SK-N-SH (cell line): ENCODE results near the gene USB1. TPM values are rescaled to one million over a fixed set of nuclear protein-coding genes. Genes with fewer than 3 reads are reported as not detected.

ENCODE experiments used
- CTCF ChIA-PET: fragments of 300-600, 350-600 bp; formaldehyde crosslinking; extraction: SDS; loops from one replicate; lab custom pipeline; 2021; lab: Yijun Ruan, JAX
- POLR2A ChIA-PET: fragments of 350-600 bp; sonication (Branson Sonifier 250); formaldehyde crosslinking; extraction: SDS; loops from one replicate; lab custom pipeline; 2020; ENCODE audit warnings: antibody characterized with exemption, inconsistent platforms; lab: Yijun Ruan, JAX
- DNase-seq: peaks from one replicate; pipeline ENCODE4 v3.0.0; 2012
- H2AFZ ChIP-seq: fragments of 200-600 bp; sonication (generic); 2 replicates; pipeline ENCODE4 v1.8.1; 2016; ENCODE audit warnings: antibody characterized with exemption, mild to moderate bottlenecking, low read depth
- H3F3A ChIP-seq: fragments of 200-600 bp; sonication (generic); replicated peaks from 2 replicates; pipeline ENCODE3; 2016; ENCODE audit warnings: antibody characterized with exemption, mild to moderate bottlenecking; ENCODE audit not compliant: insufficient read depth
- H3K27ac ChIP-seq, 2 experiments: fragments of 200-500 bp in 1 of 2; fragments of 200-600 bp in 1 of 2; sonication (Bioruptor generic) in 1 of 2; sonication (generic), shearing (Covaris generic) in 1 of 2; 2 replicates each; pipeline versions ENCODE4 v1.5.1 to v1.6.1; 2014 to 2016; ENCODE audit warnings: low read depth in 2 of 2, inconsistent platforms in 1 of 2, low read length in 1 of 2, mild to moderate bottlenecking in 1 of 2, mixed read lengths in 1 of 2
- H3K27me3 ChIP-seq: fragments of 200-600 bp; sonication (generic), shearing (Covaris generic); 2 replicates; pipeline ENCODE4 v1.6.1; 2016; ENCODE audit warnings: mixed run types; ENCODE audit not compliant: insufficient read depth
- H3K36me3 ChIP-seq, 2 experiments: fragments of 200-500 bp in 1 of 2; fragments of 200-600 bp in 1 of 2; sonication (Bioruptor generic) in 1 of 2; sonication (generic) in 1 of 2; replicated peaks in 1 of 2; 2 replicates each; pipeline versions ENCODE3 to v1.5.1; 2014 to 2016; ENCODE audit warnings: low read length in 1 of 2, mild to moderate bottlenecking in 1 of 2; ENCODE audit not compliant: insufficient read depth in 2 of 2, control insufficient read depth in 1 of 2
- H3K4me1 ChIP-seq, 2 experiments: fragments of 200-500 bp in 1 of 2; fragments of 200-600 bp in 1 of 2; sonication (Bioruptor generic) in 1 of 2; sonication (generic), shearing (Covaris generic) in 1 of 2; 2 replicates each; pipeline versions ENCODE4 v1.5.1 to v1.6.1; 2014 to 2016; ENCODE audit warnings: low read depth in 1 of 2, low read length in 1 of 2, mixed run types in 1 of 2; ENCODE audit not compliant: insufficient read depth in 2 of 2, control insufficient read depth in 1 of 2
- H3K4me2 ChIP-seq: fragments of 200-600 bp; sonication (generic), shearing (Covaris generic); 2 replicates; pipeline ENCODE4 v1.6.1; 2017; ENCODE audit warnings: mixed run types
- H3K4me3 ChIP-seq, 2 experiments: fragments of 200-500 bp in 1 of 2; fragments of 200-600 bp in 1 of 2; sonication (Bioruptor generic) in 1 of 2; sonication (generic), shearing (Covaris generic) in 1 of 2; 2 replicates each; pipeline versions ENCODE4 v1.5.1 to v1.8.1; 2014 to 2016; ENCODE audit warnings: low read depth in 2 of 2, inconsistent platforms in 1 of 2, low read length in 1 of 2, mild to moderate bottlenecking in 1 of 2, mixed read lengths in 1 of 2, moderate library complexity in 1 of 2
- H3K79me2 ChIP-seq: fragments of 200-600 bp; sonication (generic); 2 replicates; pipeline ENCODE4 v1.8.1; 2017; ENCODE audit warnings: mild to moderate bottlenecking; ENCODE audit not compliant: insufficient read depth
- H3K9ac ChIP-seq: fragments of 200-600 bp; sonication (generic); 2 replicates; pipeline ENCODE4 v1.6.1; 2017; ENCODE audit warnings: mixed run types
- H3K9me2 ChIP-seq: fragments of 200-600 bp; sonication (generic); 2 replicates; pipeline ENCODE4 v1.6.1; 2017; ENCODE audit warnings: mixed run types
- H3K9me3 ChIP-seq: fragments of 200-600 bp; sonication (generic); 2 replicates; pipeline ENCODE4 v1.6.1; 2017; ENCODE audit warnings: mixed run types, mild to moderate bottlenecking, moderate library complexity
- H4K20me1 ChIP-seq: fragments of 200-600 bp; sonication (generic); 2 replicates; pipeline ENCODE4 v1.6.1; 2017; ENCODE audit warnings: mild to moderate bottlenecking, mixed run types; ENCODE audit not compliant: insufficient read depth
- CTCF ChIP-seq: fragments of 200-600 bp; sonication (generic); IDR thresholded peaks from 2 replicates; pipeline ENCODE4 v1.6.1; 2017; ENCODE audit warnings: antibody characterized with exemption, mild to moderate bottlenecking, moderate library complexity
- EP300 ChIP-seq, 2 experiments: IDR thresholded peaks; 2 replicates each; pipeline versions ENCODE4 v1.4.0 to v1.6.1; 2012; ENCODE audit warnings: borderline replicate concordance in 1 of 2, low read depth in 1 of 2, low read length in 1 of 2
- FOXM1 ChIP-seq: IDR thresholded peaks from 2 replicates; pipeline ENCODE4 v1.4.0; 2012; ENCODE audit warnings: low read depth, mild to moderate bottlenecking
- GABPA ChIP-seq: IDR thresholded peaks from 2 replicates; pipeline ENCODE4 v1.4.0; 2012; ENCODE audit warnings: low read depth, mild to moderate bottlenecking
- GATA2 ChIP-seq: sonication (generic); formaldehyde crosslinking; IDR thresholded peaks from 2 replicates; pipeline ENCODE4 v1.5.0; 2020; ENCODE audit warnings: mild to moderate bottlenecking, missing genetic modification reagents
- JUND ChIP-seq: IDR thresholded peaks from 2 replicates; pipeline ENCODE4 v1.4.0; 2012
- MAX ChIP-seq: IDR thresholded peaks from 2 replicates; pipeline ENCODE4 v1.4.0; 2012; ENCODE audit warnings: low read depth
- MXI1 ChIP-seq: IDR thresholded peaks from 2 replicates; pipeline ENCODE4 v1.6.1; 2012; ENCODE audit warnings: mild to moderate bottlenecking, low read depth, low read length, improper control_type of control experiment
- NRF1 ChIP-seq: IDR thresholded peaks from 2 replicates; pipeline ENCODE4 v1.6.1; 2012; ENCODE audit warnings: low read depth, mild to moderate bottlenecking, low read length
- POLR2AphosphoS5 ChIP-seq: IDR thresholded peaks from 2 replicates; pipeline ENCODE4 v1.6.1; 2012; ENCODE audit warnings: low read depth, low read length
- RAD21 ChIP-seq: IDR thresholded peaks from 2 replicates; pipeline ENCODE4 v1.6.1; 2012; ENCODE audit warnings: mild to moderate bottlenecking, low read length
- RFX5 ChIP-seq: IDR thresholded peaks from 2 replicates; pipeline ENCODE4 v1.6.1; 2012; ENCODE audit warnings: mild to moderate bottlenecking, improper control_type of control experiment, low read length
- TAF1 ChIP-seq: IDR thresholded peaks from 2 replicates; pipeline ENCODE4 v1.6.1; 2012; ENCODE audit warnings: low read depth, mild to moderate bottlenecking, low read length, moderate library complexity, borderline replicate concordance
- TEAD4 ChIP-seq: IDR thresholded peaks from 2 replicates; pipeline ENCODE4 v1.4.0; 2012; ENCODE audit warnings: mild to moderate bottlenecking, borderline replicate concordance; ENCODE audit not compliant: insufficient read depth
- USF1 ChIP-seq: IDR thresholded peaks from 2 replicates; pipeline ENCODE4 v1.4.0; 2012; ENCODE audit warnings: low read depth, borderline replicate concordance
- USF2 ChIP-seq: fragments of 150-350 bp; IDR thresholded peaks from 2 replicates; pipeline ENCODE4 v1.6.1; 2017; ENCODE audit warnings: antibody characterized with exemption, low read length, low read depth, borderline replicate concordance
- YY1 ChIP-seq: IDR thresholded peaks from 2 replicates; pipeline ENCODE4 v1.4.0; 2012; ENCODE audit warnings: low read depth, mild to moderate bottlenecking
- WGBS: methylation state at CpG from one replicate; pipeline ENCODE4 v1.1.6; 2017; ENCODE audit warnings: low lambda C conversion rate; 5-methylcytosine and 5-hydroxymethylcytosine counted together
- polyA plus RNA-seq, 3 experiments: library from polyadenylated mRNA; depleted of rRNA; stranded (reverse); fragments of >200 nt; gene quantifications; 2 replicates each; pipeline ENCODE4 v1.2.3, GENCODE V29; 2012
- TF ChIP-seq, protein P1 (sequence below): IDR thresholded peaks from 2 replicates; pipeline ENCODE4; 2012

The USB1 gene
- polyA plus RNA-seq, 1 of the 3 experiments (the other 2 are of a cell fraction) = 94.1 TPM

GRCh38 chr16:57972306-57972705 is 28.9 kb upstream of the USB1 start:
- no peak overlapping the region for H3K27ac ChIP-seq
- H3K9ac ChIP-seq = no peak overlapping the region
- no peak for DNase-seq
- no peaks in the 10 kb centered on the region for H3K9me3 ChIP-seq
- CTCF ChIA-PET = interaction anchor here (0.7 to 1.6 kb wide), 4 partner anchors 28 to 125 kb away, joined by 3 to 5 read pairs (median 4); partner anchors contain the start of gene ZNF319
- H3K9me2 ChIP-seq = no peaks in the 10 kb centered on the region
- no peaks in the 10 kb centered on the region for H3F3A ChIP-seq
- H3K4me3 ChIP-seq = no peak overlapping the region
- no peak overlapping the region for H2AFZ ChIP-seq
- H4K20me1 ChIP-seq = no peaks in the 10 kb centered on the region
- 69% methylated on average over 4 of the region's 4 CpGs for WGBS
- H3K79me2 ChIP-seq = no peaks in the 10 kb centered on the region
- no peaks in the 10 kb centered on the region; a peak in 1 of 4 replicates for H3K4me1 ChIP-seq
- TF ChIP-seq RFX5 (no peak), EP300 (IDR thresholded peaks at IDR 0.05; ENCODE audit: borderline replicate concordance in 1 of 2, low read depth in 1 of 2, low read length in 1 of 2) (no peak), YY1 (no peak), GATA2 (CRISPR knock-in tag) (no peak), USF1 (no peak), FOXM1 (no peak), POLR2AphosphoS5 (no peak), TEAD4 (no peak), JUND (no peak), NRF1 (no peak), CTCF (no peak), RAD21 (no peak), USF2 (no peak), MAX (no peak), MXI1 (no peak), TAF1 (no peak), GABPA (no peak)
- TF ChIP-seq, protein P1, sequence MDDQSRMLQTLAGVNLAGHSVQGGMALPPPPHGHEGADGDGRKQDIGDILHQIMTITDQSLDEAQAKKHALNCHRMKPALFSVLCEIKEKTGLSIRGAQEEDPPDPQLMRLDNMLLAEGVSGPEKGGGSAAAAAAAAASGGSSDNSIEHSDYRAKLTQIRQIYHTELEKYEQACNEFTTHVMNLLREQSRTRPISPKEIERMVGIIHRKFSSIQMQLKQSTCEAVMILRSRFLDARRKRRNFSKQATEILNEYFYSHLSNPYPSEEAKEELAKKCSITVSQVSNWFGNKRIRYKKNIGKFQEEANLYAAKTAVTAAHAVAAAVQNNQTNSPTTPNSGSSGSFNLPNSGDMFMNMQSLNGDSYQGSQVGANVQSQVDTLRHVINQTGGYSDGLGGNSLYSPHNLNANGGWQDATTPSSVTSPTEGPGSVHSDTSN = no peak
- no peaks in the 10 kb centered on the region for H3K36me3 ChIP-seq
- POLR2A ChIA-PET = no interaction called here
- no peaks in the 10 kb centered on the region; the same call in 1 of the 2 replicates for H3K27me3 ChIP-seq
- H3K4me2 ChIP-seq = no peak overlapping the region
